HG03378 (cell line): ENCODE measurements around the gene TRAF3.
"Not testable (repeated sequence)": the region's sequence is repeated elsewhere in the genome, so short reads cannot be mapped to it uniquely, and the experiment has no call there.

Experiments
- ATAC-seq: cut with Tn5 transposase; IDR thresholded peaks from one replicate; pipeline ENCODE4 v1.9.1; 2021; ENCODE audit warnings: mild to moderate bottlenecking, moderate library complexity; ENCODE audit not compliant: unreplicated experiment

TRAF3 gene

DNA sequence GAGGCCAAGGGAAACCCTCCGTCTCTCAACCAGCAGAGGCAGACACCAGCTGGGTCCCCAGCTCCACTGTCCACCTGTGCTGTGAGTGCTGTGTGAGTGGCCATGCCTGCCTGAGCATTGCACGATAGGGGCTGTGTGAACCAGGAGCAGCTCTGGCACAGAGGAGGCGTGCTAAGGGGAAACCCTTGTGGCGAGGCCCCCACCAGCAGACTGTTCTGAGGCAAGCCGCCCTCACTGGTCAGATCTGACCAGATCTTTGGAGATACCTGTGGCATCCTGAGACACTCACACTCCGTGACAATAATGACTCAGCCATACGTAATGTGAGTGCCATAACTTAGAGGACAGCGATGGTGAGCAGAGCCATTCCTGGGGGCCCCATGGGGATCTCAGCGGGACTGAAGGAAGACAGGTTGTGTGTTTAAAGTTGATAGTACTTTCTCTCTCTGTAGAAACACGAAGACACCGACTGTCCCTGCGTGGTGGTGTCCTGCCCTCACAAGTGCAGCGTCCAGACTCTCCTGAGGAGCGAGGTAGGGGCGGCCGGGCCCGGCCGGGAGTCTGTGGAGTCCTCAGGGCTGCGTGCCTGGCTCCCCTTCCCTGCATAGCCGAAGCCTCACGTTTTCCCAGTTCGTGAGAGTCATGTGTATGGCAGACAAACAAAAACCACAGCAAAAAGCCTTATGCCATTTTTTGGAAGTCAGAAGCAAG is 108.6 kb downstream of the TRAF3 start:
- no peak for ATAC-seq

DNA sequence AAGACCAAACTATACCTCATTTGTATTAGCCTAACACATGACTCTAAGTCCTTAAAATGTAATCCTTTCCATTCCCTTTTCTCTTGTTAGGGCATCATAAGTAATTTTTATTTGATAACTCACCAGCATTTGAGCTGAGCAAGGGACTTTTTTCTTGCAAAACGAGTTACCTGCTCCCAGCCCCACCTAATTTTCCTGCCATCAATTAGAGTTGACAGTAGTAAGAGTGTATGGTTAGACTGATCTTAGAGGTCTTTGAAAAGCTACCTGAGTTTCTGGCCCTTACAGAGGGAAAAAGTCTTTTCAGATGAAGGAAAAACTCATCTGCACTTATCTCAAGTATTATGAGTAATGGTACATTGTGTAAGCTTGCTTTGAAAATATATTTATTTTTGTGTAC is 111.5 kb downstream of the TRAF3 start:
- no peak for ATAC-seq

DNA sequence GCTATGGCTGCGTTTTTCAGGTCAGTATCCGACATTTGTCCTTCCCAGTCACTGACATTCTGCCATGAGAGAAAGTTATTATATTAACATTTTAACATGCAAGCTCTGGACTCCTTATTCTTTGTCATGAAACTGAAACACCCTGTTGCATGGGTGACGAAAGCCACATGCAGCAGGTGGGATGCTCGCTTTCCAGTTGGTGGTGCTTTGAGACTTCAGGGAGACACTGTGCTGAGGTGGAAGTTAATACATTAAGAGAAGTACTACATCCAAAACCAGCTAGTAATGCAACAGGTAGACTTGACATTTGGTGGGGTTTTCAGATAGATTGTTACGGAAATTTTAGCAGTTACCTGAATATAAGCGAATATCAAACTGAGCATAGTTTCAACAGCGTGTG is 112.4 kb downstream of the TRAF3 start:
- no peak for ATAC-seq

DNA sequence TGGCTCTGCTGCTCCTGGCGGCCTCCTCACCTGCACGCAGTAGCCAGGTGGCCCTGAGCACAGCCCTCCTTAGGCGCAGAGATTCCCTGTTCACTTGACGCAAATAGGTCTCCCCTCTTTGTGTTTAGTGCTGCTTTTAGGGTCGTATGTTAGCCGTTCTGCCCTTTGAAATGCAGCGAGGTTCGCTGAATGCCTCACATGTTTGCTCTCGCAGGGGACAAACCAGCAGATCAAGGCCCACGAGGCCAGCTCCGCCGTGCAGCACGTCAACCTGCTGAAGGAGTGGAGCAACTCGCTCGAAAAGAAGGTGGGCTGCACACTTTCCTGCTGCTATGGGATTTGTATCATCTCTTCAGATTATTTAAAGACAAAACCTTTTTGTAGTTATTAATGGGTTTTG is 113.9 kb downstream of the TRAF3 start:
- ATAC-seq = no peak

DNA sequence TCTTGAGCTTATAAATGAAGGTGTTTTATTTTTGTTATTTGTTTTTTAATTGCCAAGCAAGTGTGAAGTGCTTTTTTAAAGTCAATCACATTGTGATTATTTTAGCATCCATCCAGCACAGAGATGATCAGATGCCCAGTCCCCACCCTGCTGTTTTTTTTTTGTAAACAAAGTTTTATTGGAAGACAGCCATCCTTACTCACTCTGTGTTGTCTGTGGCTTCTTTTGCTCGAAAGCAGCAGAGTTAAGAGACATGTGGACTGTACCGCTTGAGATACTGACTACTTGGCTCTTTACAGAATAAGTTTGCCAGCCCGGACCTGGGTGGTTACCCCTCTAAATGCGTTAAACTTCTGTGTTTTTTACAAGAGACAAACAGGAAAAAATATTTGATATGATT is 114.3 kb downstream of the TRAF3 start:
- ATAC-seq = no peak

DNA sequence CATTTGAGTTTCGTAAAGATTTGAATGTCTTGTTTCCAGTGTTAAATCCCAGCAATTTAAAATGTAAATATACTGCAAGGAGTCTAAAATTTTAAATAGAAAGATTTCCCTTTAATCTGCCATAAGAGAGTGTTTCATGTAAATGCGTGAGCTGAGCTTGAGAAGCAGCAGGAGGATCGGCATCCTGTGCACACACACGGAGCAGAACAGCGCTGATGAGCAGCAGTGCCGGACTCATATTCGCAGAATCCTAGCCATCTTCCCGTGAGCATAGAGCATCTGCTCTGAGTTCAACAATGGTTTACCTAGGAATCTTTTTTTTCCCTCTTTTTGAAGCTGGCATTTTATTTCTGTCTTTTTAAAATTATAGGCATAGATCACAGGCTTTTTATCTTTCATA is 115.4 kb downstream of the TRAF3 start:
- ATAC-seq = no peak

DNA sequence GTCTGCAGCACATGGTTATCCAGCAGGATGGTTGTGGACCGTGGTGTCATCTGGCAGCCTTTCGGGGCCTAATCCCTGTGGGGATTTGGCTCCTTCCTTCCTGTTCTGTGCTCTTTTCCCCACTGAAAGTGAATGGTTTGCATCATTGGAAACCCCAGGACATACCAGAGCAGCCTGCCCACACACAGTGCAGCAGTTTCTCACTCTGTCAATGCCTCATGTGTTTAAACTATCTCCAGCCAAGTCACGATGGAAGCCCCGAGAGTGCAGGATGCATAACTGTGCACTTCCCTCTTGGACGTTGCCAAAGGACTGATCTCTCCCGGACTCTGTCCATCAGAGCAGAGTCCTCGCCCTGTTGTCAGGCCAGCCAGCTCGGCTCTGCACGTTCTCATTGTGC is 116.2 kb downstream of the TRAF3 start:
- no peak for ATAC-seq

DNA sequence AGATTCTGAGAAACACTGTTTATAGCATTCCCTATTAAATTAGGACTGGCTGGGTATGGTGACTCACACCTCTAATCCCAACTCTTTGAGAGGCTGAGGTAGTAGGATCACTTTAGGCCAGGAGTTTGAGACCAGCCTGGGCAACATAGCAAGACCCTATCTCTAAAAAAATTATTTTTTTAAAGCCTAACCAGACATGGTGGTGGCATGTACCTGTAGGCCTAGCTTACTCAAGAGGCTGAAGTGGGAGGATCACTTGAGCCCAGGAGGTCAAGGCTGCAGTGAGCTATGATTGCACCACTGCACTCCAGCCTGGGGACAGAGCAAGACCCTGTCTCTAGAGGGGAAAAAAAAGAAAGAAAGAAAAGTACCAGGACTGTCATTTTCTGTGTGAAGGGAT is 119.5 kb downstream of the TRAF3 start:
- ATAC-seq = not testable (repeated sequence)

DNA sequence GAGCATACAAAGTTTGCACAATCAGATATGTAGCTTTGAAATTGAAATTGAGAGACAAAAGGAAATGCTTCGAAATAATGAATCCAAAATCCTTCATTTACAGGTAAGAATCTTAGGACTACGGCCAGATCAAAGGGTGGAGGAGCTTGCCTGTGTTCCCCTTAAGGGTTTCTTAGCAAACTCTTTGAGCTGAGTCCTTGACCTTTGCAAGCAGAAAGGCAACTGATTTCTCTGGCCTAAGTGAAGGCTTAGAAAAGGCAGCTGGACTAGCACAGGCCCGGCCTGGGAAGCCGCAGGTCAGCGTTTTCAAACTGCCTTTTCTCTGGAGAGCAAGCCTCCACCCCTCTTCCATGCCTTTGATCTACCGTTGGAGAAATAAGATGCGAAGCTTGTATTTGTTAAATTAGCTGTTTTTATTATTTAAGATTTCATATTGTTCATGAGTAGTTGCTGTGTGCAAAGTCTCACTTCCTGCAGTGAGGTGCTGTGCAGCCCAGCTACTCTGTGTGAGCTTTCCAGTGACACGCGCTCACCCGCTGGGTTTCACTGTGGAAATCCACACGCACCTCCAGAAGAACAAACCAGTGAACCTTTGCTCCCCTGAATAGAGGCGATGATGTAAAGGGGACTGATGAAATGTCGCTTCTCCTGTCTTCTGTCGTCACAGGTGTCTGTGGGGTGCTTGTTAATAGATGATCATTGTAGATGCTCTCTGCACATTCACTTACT is 120.2 kb downstream of the TRAF3 start:
- no peak for ATAC-seq

DNA sequence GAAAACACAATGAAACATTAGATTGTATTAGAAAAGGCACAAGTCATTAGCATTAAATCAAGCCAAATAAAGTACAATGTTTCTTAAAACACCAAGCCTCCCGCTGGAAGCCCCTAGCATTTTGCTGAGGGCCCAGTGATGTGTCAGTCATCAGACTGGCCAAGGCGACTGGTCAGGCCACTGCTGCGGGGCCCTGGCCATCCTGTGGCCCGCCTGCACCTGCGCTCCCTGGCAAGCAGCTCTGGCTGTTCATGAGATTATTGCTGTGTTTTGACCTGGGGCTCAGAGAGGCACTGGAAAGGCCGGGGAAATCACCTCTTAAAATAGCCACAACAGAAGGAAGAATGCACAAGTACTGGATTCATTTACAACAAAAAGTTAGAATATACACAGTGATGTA is 121.0 kb downstream of the TRAF3 start:
- ATAC-seq = no peak

DNA sequence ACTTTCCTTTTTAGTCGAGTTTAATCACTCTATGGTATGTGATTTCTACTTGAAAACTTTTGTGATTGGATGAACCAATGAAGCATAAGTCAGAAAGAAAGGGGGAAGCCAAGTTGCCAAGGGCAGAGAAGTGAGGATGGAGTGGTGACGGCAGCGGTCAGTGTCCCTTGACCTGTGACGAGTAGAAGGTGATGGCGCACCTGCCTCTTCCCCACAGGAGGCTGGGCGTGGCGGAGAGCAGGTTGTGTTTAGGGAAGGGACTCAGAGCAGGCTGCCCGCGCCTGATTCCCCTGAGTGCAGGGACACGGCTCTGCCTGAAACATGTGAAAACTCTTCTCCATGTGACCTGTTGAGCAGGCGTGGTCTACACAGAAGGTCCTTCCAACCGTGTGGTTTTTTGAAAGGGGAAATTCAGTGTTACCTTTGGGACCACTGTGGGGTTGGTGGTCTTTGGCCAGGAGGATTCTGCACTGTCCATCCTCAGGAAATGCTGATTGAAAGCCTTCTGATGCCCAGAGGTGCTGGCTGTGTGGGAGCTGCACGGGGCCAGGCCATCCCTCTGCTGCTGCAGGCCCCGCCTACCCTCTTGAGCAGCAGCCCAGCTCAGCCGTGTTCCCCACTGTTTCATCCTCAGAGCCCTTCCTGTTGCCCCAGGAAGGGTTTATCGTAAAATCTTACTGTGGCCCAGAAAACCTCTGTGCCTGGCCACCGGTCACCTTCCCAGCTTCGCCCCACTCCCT is 121.7 kb downstream of the TRAF3 start:
- no peak for ATAC-seq

DNA sequence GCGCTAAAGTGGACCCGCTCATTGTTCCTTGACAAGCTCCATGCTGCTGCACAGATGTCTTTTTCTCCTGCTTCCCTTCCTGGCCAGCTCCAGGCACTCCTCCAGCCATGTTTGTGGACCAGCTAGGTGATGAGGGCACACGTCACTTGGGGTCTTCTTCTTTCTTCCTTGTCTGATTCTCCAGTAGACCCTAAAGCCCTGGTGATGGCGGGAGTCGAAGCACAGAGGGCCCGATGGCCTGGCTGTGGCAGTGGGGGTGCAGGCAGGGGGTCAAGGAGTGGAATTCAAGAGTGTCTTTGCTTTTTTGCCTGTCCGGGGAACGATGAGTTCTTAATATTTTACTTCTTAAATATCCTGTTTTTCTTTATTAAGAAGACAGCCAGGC is 122.3 kb downstream of the TRAF3 start:
- ATAC-seq = no peak

DNA sequence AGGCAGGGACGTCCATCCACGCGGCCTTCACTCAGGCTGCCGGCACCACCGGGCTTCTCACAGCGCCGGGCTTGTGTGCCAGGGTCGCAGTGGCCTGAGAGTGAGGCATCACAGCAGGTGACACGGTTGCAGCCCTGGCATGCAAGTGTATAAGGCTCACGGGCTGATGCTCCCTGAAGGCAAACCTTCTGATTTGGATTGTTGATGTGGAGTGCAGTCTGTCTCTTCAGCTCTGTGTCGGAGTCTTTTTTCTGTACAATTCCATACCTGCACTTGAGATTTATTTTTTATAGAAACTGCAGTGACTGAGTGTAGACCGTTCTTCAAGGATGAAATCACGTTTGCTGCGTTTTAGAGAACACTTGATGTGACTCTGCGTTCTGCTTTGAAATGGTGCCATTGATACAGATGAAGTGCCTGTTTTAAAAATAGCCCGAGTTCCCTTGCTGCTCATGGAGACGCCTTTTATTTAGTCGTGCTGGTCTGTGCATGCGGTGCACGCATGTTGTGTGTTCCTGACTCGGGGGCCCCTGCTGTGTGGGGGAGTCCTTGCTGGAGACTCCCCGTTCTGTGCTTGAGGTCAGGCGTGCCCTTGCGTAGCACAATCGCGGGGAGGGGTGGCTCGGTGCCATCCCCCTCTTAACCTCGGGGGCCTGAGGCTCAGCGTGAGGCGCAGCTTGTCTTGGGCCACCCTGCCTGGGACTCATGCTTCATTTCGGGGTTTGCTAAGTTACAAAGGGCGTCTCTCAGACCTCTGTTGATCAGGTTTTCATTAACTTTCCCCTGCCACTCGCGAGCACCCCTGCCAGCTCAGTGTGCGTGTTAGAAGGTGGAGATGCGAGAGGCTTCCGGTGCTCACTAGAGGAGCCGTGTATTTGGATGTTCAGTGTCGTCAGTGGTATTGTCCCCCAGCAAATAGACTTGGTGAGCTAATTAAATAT is 123.7 kb downstream of the TRAF3 start:
- ATAC-seq = peak; percentile 40

DNA sequence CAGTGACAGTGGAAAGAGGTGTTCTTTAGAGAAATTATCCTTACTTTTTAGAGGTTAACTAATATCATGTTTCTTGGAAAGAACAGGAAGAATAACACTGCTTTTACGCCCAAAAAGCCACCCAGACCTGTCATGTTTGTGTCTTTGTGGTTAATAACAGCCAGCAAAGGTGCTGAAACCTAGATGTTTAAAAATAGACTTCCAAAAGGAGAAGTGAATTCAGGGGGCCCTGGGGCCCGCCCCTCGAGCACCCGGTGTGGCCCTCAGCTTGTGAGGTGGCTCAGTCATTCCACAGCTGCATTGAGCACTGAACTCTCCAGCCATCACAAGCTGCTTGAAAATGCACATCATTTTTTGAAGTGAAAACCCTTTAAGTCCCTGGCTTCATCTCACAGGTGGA is 124.4 kb downstream of the TRAF3 start:
- ATAC-seq = peak; percentile 58

DNA sequence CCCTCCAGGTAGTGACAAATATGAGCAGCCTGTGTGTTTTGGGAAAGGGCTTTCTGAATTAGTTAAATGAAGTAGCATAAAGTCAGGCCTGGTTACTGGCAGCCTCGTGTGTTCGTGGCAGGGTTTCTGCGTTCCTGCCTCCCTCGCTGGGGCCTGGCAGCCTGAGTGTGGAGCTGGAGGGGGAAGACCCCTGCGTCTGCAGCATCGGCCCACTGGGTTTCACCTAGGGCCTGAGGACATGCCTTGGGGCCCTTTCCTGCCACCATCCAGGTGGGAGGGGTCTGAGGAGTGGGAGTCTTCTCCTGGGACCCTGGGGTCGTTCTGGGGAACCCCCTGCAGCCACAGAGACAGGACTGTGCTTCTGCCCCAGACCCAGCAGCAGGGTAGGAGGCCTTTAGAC is 124.8 kb downstream of the TRAF3 start:
- no peak for ATAC-seq

DNA sequence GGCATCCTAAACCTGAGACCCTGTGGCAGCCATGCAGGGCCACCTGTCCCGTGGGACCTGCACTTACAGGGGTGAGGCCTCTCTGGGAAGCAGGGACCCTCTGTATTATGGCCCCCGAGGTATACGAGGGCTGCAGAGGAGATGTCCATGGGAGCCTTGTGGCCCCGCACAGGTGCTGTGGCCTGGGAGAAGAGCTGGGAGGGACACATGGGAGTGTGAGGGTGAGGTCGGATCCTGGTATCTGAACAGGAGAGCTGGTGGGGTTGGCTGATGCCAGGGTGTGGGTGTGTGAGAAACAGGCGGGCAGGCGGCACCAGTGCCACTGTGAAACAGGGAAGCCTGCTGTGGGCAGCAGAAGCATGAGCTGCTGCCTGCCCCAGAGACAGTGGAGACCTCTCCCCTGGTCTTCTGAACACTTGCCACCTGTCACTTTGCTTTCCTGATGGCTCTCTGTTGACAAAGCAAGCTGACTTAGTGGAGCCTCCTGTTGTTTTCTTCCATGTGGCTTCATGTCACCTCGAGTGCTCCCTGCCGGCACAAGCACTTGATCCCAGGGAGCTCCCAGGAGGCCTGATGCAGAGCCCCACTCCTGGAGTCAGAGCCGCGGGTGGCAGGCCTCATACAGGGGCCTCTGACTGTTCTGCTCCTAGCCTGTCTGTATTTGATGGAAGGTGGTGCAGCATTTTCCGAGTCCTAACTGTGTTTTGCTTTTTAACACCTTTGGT is 125.4 kb downstream of the TRAF3 start:
- no peak for ATAC-seq

DNA sequence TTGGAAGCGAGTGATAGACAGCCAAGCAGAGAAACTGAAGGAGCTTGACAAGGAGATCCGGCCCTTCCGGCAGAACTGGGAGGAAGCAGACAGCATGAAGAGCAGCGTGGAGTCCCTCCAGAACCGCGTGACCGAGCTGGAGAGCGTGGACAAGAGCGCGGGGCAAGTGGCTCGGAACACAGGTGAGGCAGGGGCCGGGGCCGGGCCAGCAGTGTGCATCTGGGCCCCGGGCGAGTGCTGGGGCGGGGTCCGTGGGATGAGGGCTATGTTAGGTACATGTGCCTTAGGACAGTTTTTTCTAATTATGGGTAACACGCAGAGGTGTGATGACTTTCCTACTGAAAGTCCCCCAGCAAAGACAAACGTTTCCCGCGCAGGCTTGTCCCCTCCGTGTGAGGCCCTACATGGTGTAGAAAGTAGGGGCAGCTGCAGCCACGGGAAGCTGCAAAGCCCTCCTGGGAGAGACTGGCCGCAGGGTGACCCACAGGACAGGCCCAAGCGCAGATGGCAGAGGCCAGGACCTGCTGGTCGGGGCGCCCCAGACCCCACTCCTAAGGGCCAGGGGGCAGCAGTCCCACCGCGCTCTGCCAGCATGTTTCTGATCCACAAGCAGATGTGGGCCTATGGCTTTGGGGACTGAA is 126.1 kb downstream of the TRAF3 start:
- ATAC-seq = no peak

DNA sequence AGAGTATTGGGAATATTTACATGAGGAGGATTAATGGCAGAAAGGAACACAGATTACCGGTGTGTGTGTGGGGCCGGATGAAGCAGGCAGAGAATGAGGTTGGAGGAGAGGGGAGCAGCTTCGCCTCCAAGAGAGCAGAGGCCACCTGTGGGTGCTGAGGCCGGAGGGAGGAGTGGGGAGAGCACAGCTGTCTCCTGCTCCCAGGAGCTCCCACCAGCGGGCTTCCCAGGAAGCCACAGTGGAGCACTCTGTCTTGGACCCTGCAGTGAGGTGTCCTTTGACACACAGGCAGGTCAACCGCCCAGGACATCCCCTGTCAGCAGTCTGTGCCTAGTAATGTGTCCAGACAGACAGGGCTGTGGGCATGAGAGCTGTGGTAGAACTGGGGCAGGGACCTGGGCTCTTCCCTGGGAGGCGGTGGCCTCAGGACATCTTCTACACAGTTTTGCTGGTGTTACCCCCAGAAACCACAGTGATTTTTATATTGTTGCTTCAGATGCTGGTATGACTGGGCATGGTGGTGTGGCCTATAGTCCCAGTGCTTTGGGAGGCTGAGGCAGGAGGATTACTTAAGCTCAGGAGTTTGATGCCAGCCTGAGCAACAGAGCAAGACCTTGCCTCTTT is 126.8 kb downstream of the TRAF3 start:
- no peak for ATAC-seq
